Activated effector memory CD4-positive, alpha-beta T cell treated with Interleukin-2 at 50 U/mL for 16 hours (primary cell): ENCODE measurements around the gene PDCD6IP.
A peak's percentile ranks its signal among the peaks of the same experiment; 100 is the strongest.
"Not testable (repeated sequence)": the region's sequence is repeated elsewhere in the genome, so short reads cannot be mapped to it uniquely, and the experiment has no call there.

Experiments
- DNase-seq: peaks from one replicate; pipeline ENCODE4 v3.0.0-alpha.2; 2020

The PDCD6IP gene, protein sequence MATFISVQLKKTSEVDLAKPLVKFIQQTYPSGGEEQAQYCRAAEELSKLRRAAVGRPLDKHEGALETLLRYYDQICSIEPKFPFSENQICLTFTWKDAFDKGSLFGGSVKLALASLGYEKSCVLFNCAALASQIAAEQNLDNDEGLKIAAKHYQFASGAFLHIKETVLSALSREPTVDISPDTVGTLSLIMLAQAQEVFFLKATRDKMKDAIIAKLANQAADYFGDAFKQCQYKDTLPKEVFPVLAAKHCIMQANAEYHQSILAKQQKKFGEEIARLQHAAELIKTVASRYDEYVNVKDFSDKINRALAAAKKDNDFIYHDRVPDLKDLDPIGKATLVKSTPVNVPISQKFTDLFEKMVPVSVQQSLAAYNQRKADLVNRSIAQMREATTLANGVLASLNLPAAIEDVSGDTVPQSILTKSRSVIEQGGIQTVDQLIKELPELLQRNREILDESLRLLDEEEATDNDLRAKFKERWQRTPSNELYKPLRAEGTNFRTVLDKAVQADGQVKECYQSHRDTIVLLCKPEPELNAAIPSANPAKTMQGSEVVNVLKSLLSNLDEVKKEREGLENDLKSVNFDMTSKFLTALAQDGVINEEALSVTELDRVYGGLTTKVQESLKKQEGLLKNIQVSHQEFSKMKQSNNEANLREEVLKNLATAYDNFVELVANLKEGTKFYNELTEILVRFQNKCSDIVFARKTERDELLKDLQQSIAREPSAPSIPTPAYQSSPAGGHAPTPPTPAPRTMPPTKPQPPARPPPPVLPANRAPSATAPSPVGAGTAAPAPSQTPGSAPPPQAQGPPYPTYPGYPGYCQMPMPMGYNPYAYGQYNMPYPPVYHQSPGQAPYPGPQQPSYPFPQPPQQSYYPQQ

GRCh38 chr3:33798418-33799201 is at the start of gene PDCD6IP:
PDCD6IP (plus strand) TSS chr3:33798630; CDS start chr3:33798729, 99 bp downstream.
- peak; percentile 84 for DNase-seq

DNA sequence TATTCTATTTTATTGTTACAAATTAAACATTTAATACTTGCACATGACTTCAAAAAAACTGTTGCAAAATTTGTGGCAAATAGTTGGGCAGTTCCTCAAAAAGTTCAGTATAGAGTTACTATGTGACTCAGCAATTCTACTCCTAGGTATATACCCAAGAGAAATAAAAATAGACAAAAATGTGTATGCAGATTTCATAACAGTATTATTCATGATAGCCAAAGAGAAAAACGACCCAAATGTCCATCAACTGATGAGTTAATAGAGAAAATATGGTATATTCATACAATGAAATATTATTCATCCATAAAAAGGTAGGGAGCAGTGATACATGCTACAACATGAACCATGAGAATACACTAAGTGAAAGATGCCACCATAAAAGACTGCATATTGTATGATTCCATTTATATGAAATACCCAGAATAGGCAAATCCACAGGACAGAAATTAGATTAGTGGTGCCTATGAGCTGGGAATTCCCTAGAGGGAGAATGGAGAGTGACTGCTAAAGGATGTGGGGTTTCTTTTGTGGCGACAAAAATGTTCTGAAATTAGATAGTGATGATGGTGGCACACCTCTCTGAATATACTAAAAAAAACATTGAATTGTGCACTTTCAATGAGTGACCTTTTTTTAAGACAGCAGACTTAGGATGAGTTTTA is 48.8 kb upstream of the PDCD6IP start:
- no peak for DNase-seq

GRCh38 chr3:33750211-33750548 is 48.2 kb upstream of the PDCD6IP start:
- DNase-seq, result no peak

DNA sequence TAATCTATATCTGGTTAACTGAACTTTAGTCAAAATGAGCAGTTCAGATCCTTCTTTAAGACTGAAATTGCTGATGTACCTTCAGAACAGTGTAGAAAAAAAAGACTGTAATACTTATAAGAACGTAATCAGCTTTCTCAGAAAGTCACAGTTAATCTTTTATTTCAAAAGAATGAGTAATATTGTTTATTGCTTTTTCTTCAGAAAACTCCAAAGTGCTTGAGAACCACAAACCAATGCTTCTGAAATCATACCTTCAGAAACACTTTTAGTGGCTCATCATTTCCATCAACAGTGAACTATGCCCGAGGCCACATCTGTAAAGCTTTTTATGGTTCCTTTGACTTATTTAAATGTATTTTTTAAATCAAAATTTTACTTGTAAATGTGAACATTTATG is 47.1 kb upstream of the PDCD6IP start:
- no peak for DNase-seq

DNA sequence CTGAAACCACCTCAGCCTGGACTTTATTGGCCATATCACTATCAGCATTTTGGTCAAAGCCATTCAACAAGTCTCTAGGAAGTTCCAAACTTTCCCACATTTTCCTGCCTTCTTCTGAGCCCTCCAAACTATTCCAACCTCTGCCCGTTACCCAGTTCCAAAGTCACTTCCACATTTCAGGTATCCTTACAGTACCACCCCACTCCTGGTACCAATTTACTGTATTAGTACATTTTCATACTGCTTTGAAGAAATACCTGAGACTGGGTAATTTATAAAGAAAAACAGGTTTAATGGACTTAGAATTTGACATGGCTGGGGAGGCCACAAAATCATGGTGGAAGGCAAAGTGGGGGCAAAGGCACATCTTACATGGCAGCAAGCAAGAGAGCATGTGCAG is 44.0 kb upstream of the PDCD6IP start:
- not testable (repeated sequence) for DNase-seq

GRCh38 chr3:33758281-33758680 is 40.1 kb upstream of the PDCD6IP start:
- DNase-seq, result no peak

GRCh38 chr3:33758864-33759263 is 39.6 kb upstream of the PDCD6IP start:
- no peak for DNase-seq

GRCh38 chr3:33768578-33769330 is 29.7 kb upstream of the PDCD6IP start:
- DNase-seq, result no peak

- DNase-seq, result no peak
Measured at GRCh38 chr3:33773637-33774036, 24.8 kb upstream of the PDCD6IP start.

GRCh38 chr3:33775363-33775762 is 23.1 kb upstream of the PDCD6IP start:
- DNase-seq, result no peak

DNA sequence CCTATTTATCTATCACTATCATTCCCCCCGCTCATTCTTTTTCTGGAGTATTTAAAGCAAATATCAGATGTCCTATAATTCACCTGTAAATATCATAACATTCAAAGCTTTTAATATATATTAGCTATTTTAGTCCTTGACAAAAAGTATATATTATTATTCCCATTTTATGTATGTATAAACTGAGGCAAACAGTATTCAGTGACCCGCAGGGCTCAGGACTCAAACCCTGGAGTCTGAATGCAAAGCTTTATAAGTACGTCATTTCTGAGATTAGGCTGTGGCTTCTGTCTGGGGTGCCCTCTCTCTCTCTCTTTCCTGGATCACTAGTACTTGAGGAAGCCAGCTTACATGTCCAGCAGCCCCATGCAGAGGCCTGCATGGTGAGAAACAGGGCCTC is 20.4 kb upstream of the PDCD6IP start:
- DNase-seq, result no peak

- DNase-seq, result no peak
Measured at GRCh38 chr3:33779751-33780150, 18.7 kb upstream of the PDCD6IP start.

- not testable (repeated sequence) for DNase-seq
Measured at GRCh38 chr3:33781413-33781812, 17.0 kb upstream of the PDCD6IP start.

DNA sequence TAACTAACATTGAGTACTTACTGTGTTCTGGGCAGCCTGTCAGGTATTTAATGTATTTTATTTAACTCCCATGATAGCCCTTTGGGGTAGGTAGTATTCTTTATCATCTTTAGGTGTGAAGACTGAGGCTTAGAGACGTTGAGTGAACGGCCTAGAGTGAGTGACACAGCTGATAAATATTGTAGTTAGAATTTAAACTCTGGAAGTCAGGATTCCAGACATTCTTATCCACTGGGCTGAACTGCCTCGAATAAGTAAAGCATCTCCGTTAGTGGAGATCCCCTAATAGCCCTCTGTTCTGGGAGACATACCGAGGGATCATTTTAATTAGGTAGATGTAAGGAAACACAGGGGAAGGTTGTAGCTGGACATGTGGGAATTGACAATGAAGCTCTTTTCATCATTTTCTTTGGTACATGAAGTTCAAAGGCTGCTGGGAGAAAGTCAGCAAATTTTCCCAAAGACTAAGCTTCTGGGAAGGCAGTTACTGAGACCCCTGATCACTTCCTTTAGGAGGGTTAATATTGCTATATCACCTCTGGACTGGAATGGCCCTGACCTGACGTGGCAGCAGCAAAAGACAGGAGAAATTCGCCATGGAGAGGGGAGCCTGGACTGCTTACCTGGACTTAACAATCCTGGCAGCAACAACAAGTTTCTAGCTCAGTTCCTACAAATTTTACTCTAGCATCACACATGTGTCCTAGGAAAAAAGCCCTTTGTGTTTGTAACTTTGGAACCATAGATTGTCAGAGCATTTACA is 11.7 kb upstream of the PDCD6IP start:
- no peak for DNase-seq

DNA sequence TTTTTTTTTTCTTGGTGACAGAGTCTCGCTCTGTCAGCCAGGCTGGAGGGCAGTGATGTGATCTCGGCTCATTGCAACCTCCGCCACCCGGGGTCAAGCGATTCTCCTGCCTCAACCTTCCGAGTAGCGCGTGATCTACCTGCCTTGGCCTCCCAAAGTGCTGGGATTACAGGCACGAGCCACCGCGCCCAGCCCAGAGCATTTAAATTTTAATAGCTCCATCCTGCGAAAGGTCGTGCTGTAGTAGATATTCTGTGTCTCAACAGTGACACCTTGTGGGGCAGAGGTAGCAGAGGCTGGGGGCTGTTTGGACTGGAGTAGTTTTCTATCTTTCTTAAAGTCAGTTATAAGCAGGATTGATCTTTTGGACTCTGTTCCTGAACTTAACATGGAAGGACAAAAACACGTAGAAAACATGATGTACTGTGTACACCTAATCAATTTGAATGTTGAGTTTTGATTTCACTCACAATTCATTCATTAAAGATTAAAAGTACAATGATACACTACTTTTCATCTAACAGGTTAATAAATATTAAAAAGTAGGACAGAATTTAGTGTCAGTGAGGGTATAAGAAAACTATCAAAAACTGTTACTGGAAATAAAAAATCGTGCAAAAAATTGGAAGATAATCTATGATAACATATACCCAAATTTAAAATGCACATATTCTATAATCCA is 11.0 kb upstream of the PDCD6IP start:
- peak; percentile 25 for DNase-seq

DNA sequence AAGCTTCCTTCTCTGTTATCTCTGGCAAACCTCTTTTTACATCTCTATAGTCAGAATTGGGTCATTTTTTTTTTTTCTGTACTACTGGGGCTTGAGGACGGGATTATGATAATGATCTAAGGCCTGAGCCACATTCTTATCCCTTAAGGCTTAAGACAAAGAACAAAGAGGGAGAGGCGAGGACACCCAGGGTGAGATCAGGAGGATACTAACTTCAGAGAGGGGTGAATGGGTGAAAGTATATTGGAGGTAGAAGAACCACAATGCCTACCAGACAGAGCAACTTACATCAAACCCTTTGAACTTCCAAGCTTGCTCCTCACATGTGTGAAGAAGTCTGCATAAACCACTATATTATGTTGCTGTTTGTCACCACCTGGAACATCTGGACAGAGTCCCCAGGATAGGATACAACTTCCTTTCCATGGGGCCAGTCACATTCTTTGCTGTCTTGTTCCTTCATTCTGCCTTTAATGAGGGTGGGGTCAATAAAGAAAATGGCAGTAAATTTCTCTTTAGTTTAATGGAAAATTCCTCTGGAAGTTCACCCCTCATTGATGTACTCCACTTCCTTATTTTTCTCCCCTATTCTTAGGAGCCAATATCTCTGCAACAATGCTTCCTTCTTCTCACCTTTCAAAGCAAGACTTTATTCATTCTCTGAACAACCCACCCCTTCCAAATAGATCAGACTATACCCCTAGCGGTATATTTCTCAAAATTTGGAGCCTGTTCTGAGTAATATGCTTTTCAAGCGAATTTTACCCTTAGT is 9.1 kb upstream of the PDCD6IP start:
- DNase-seq, result no peak

DNA sequence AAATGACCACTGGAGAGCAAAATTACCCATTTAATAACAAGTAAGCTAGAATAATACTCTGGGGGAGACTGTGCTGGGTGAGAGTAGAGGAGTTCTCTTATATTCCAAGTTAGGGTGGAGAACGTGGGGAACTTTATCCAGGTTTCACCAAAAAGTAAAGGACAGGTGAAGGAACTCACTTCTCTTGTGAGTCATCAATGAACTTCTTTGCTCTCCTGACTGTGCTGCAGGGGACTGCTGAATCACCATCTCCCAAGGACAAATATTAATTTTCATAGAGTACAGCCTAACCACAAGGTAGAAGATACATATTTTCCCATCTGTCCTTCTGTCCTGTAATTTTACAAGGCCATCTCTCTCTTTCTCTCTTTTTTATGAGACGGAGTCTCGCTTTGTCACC is 8.3 kb upstream of the PDCD6IP start:
- DNase-seq, result no peak

- DNase-seq, result no peak
Measured at GRCh38 chr3:33791477-33792166, 6.8 kb upstream of the PDCD6IP start.
